GM18517 (cell line): ENCODE data around the gene PPP5C.
"Not testable (repeated sequence)": the region's sequence is repeated elsewhere in the genome, so short reads cannot be mapped to it uniquely, and the experiment has no call there.

Experiments used
- ATAC-seq: cut with Tn5 transposase; IDR thresholded peaks from one replicate; pipeline ENCODE4 v1.9.1; 2021; ENCODE audit warnings: mild to moderate bottlenecking, moderate library complexity; ENCODE audit not compliant: unreplicated experiment

Gene PPP5C

GRCh38 chr19:46427518-46428045 lies 80.7 kb downstream of the PPP5C start:
- no peak for ATAC-seq

- ATAC-seq, result no peak
These were observed 81.6 kb downstream of the PPP5C start, which contains the start of gene PNMA8C for GRCh38 chr19:46428239-46429135. TSS of gene PNMA8C (minus strand) at chr19:46428936. CDS start at chr19:46428359, 577 bp downstream.

- no peak for ATAC-seq
These were observed 83.1 kb downstream of the PPP5C start for GRCh38 chr19:46429999-46430398.

GRCh38 chr19:46431824-46432223 lies 84.9 kb downstream of the PPP5C start:
- no peak for ATAC-seq

GRCh38 chr19:46433470-46433869 lies 86.6 kb downstream of the PPP5C start:
- not testable (repeated sequence) for ATAC-seq

GRCh38 chr19:46435009-46435408 lies 88.1 kb downstream of the PPP5C start:
- no peak for ATAC-seq

- ATAC-seq, result not testable (repeated sequence)
These were observed 88.8 kb downstream of the PPP5C start for GRCh38 chr19:46435689-46436088.
